Suppressor macrophage (primary cell): ENCODE data around the gene CADM2.
"Not testable (repeated sequence)": the region's sequence is repeated elsewhere in the genome, so short reads cannot be mapped to it uniquely, and the experiment has no call there.

Experiments
- DNase-seq, 4 experiments: peaks; one replicate each; pipeline ENCODE4 v3.0.0-alpha.2; 2020 to 2022

CADM2 gene

GRCh38 chr3:85495602-85496001 lies 536.8 kb downstream of the CADM2 start:
- DNase-seq: no peak

GRCh38 chr3:85498177-85498576 lies 539.4 kb downstream of the CADM2 start:
- no peak for DNase-seq

- no peak for DNase-seq
Measured at GRCh38 chr3:85502148-85502875, 543.5 kb downstream of the CADM2 start.

GRCh38 chr3:85504129-85504784 lies 545.5 kb downstream of the CADM2 start:
- DNase-seq: not testable (repeated sequence)

GRCh38 chr3:85504785-85505511 lies 546.2 kb downstream of the CADM2 start:
- DNase-seq: not testable (repeated sequence)

- not testable (repeated sequence) for DNase-seq
Measured at GRCh38 chr3:85507052-85507451, 548.3 kb downstream of the CADM2 start.

GRCh38 chr3:85508659-85509058 lies 549.9 kb downstream of the CADM2 start:
- no peak for DNase-seq

GRCh38 chr3:85516146-85516545 lies 557.4 kb downstream of the CADM2 start:
- DNase-seq: no peak

- no peak for DNase-seq
Measured at GRCh38 chr3:85524104-85524503, 565.3 kb downstream of the CADM2 start.

- no peak for DNase-seq
Measured at GRCh38 chr3:85525264-85525663, 566.5 kb downstream of the CADM2 start.

- DNase-seq: no peak
Measured at GRCh38 chr3:85533586-85533985, 574.8 kb downstream of the CADM2 start.

- DNase-seq: peak in 3 of 4 experiments; percentile 0 to 20 (median 3)
Measured at GRCh38 chr3:85535517-85535916, 576.7 kb downstream of the CADM2 start.

GRCh38 chr3:85539232-85539631 lies 580.4 kb downstream of the CADM2 start:
- peak in 1 of 4 experiments; percentile 35 for DNase-seq

GRCh38 chr3:85554153-85554552 lies 595.4 kb downstream of the CADM2 start:
- DNase-seq: no peak

GRCh38 chr3:85560088-85560785 lies 601.4 kb downstream of the CADM2 start:
- no peak for DNase-seq

GRCh38 chr3:85567071-85567676 lies 608.4 kb downstream of the CADM2 start:
- peak; percentile 37 to 77 (median 56) for DNase-seq

GRCh38 chr3:85570819-85571218 lies 612.0 kb downstream of the CADM2 start:
- DNase-seq: no peak

GRCh38 chr3:85571835-85572234 lies 613.0 kb downstream of the CADM2 start:
- peak; percentile 0 to 32 (median 8) for DNase-seq

GRCh38 chr3:85572426-85572825 lies 613.6 kb downstream of the CADM2 start:
- DNase-seq: no peak

GRCh38 chr3:85572978-85573377 lies 614.2 kb downstream of the CADM2 start:
- DNase-seq: no peak

- no peak for DNase-seq
Measured at GRCh38 chr3:85574006-85574705, 615.4 kb downstream of the CADM2 start.
